ENCODE data around the gene ASTL. TPM values are rescaled to one million over a fixed set of nuclear protein-coding genes. Genes with fewer than 3 reads are reported as not detected.

The ASTL gene
- total RNA-seq, 1 donor from 2014 or later, result not detected

DNA sequence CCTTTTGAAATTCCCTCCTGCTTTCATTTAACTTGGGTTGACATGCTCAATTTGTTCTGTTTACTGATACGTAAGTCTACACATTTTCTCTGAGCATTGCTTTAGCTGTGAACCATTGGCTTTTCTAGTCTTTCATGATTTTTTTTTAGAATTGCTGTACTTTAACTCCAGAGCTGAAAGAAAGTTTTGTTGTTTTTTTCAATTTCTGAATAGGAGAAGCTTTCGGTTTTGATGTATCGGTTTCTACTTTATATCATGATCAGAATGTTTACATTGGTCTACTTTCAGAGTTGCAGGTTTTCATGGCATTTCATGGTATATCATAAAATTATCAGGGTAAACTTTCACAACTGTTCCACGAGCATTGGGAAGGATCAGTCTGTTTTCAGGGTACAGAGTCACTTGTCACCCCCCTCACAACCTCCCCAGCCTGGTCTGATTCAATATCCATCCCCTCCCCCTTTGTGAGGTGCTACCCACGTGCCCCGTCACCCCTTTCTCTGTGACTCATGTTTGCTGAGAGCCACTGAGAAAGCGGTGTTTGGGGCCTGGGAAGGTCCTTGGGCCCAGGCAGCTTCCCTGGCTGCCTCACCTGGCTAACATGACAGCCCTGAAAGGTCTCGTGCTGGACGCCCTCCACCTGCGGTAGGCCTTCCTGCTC is 7.0 kb downstream of the ASTL start:
- peaks cover 6% of the 10 kb centered on the region for H3K27me3 ChIP-seq (ENCODE audit: control insufficient read depth, insufficient read depth, low read length)
- H3K4me3 ChIP-seq (ENCODE audit: low read depth, low read length), result no peak overlapping the region
- no peaks in the 10 kb centered on the region for H3K36me3 ChIP-seq (ENCODE audit: control insufficient read depth, insufficient read depth, low read length)
- FAIRE-seq, result no peak
- no peak for DNase-seq (ENCODE audit: low read depth)
- TF ChIP-seq, protein P1, sequence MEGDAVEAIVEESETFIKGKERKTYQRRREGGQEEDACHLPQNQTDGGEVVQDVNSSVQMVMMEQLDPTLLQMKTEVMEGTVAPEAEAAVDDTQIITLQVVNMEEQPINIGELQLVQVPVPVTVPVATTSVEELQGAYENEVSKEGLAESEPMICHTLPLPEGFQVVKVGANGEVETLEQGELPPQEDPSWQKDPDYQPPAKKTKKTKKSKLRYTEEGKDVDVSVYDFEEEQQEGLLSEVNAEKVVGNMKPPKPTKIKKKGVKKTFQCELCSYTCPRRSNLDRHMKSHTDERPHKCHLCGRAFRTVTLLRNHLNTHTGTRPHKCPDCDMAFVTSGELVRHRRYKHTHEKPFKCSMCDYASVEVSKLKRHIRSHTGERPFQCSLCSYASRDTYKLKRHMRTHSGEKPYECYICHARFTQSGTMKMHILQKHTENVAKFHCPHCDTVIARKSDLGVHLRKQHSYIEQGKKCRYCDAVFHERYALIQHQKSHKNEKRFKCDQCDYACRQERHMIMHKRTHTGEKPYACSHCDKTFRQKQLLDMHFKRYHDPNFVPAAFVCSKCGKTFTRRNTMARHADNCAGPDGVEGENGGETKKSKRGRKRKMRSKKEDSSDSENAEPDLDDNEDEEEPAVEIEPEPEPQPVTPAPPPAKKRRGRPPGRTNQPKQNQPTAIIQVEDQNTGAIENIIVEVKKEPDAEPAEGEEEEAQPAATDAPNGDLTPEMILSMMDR (IDR thresholded peaks at IDR 0.05; ENCODE audit: insufficient read depth, low read length, severe bottlenecking), result no peak

DNA sequence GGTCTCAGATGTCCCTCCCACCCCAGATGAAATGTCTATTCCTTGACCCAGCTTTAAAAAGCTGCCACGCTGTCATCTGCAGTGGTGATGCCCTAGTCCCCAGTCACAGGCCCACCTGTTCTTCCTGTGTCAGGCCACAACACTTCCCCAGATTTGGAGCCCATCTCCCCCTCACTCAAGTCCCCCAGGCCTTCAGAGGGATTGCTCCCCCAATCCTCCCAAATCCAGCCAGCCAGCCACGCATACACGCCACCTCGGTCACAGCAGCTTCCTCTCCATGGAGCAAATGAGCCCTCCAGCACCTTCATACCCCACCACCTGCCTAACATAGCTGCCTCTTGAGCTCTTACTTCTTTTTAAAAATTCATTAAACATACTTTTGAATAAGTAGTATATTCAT is 7.8 kb downstream of the ASTL start:
- Histone ChIP-seq H3K4me3 (ENCODE audit: low read depth, low read length) (no peak overlapping the region), H3K36me3 (ENCODE audit: control insufficient read depth, insufficient read depth, low read length) (no peaks in the 10 kb centered on the region), H3K27me3 (ENCODE audit: control insufficient read depth, insufficient read depth, low read length) (peaks cover 6% of the 10 kb centered on the region)
- DNase-seq (ENCODE audit: low read depth), result no peak
- TF ChIP-seq, protein P1 (IDR thresholded peaks at IDR 0.05; ENCODE audit: insufficient read depth, low read length, severe bottlenecking), result no peak
- no peak for FAIRE-seq

DNA sequence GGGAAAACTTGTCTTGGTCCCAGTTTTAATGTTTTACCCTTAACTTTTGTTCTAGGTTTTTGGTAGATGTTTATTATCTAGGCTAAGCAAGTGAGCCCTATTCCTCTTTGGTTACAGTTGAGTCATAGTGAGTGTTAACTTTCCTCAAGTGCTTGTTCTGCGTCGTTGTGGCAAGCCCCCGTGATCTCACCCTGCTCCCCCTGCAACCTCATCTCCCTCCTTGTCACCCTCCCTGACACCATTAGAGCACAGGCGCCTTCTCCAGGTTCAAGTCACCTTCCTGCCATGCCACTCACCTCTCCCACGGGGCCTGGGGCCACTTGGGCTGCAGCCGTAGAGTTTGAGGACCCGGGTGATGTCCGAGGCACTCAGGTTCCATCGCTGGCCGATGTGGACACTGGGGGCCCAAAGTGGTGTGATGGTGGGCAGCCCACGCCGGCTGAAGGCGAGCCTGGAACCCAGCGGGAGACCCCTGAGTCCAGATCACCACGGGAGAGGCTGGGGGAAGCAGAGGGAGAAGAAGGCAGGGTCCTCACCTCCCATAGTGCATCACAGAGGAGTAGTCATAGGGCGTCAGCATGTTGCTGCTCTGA is 8.7 kb downstream of the ASTL start:
- H3K36me3 ChIP-seq (ENCODE audit: control insufficient read depth, insufficient read depth, low read length), result no peaks in the 10 kb centered on the region
- DNase-seq (ENCODE audit: low read depth) (no peak), FAIRE-seq (no peak)
- peaks cover 6% of the 10 kb centered on the region for H3K27me3 ChIP-seq (ENCODE audit: control insufficient read depth, insufficient read depth, low read length)
- TF ChIP-seq, protein P1 (IDR thresholded peaks at IDR 0.05; ENCODE audit: insufficient read depth, low read length, severe bottlenecking), result no peak
- H3K4me3 ChIP-seq (ENCODE audit: low read depth, low read length), result no peak overlapping the region

DNA sequence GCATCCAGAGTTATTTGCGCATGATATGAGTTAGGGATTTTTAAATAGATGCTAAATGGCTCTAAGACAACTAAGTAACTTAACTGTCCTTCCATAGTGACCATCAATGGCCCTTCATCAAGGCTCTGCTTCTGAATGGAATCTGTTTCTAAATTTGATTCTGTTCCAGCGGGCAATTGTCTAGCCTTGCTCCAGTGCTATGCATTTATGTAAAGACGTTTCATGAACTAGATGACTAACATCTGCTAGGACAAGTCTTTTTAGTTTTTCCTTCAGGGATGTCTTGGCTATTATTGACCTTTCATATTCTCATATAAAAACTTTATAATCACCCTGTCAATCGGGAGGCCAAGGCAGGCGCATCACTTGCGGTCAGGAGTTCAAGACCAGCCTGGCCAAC is 9.8 kb downstream of the ASTL start:
- DNase-seq (ENCODE audit: low read depth), result no peak
- Histone ChIP-seq H3K36me3 (ENCODE audit: control insufficient read depth, insufficient read depth, low read length) (no peaks in the 10 kb centered on the region), H3K27me3 (ENCODE audit: control insufficient read depth, insufficient read depth, low read length) (peaks cover 3% of the 10 kb centered on the region), H3K4me3 (ENCODE audit: low read depth, low read length) (no peak overlapping the region)
- TF ChIP-seq, protein P1 (IDR thresholded peaks at IDR 0.05; ENCODE audit: insufficient read depth, low read length, severe bottlenecking), result no peak
- FAIRE-seq, result no peak

DNA sequence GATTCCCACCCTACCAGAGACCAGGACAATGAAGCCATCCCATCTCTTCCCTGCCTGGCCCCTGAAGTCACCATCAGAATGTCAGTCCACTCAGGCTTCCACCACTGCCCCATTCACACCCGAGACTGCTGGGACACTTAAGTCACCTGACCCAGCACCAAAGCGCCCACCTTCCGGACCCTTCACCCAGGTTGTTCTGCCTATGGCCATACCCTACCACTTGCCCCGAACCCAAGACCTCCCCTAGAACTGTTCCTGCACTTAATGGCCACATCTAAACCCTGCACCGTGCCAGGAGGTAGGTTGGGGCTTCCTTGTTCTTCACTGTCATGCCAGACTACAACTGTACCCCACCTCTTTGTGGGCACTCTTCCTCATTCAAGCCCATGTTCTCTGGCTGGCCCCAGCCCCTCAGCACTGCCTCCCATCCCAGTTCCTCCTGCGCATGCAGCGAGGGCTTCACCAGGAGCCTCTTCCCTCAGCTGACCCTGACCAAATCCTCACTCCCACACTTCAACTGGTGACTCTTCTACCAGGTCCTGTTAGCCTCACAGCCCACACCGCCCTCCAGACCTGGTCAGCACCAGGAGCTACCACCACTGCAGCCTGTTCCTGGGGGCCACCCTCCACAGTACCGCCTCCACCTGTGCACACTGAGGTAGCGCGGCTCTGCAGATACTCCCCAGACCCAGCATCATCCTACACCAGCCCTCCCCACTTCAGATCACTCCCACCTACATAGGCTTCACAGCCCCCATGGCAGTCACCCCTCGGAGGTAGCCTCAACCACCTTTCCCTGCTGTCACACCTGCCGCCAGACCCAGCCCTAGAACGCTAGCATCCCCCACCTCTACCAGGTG is 13.7 kb downstream of the ASTL start:
- Histone ChIP-seq H3K36me3 (ENCODE audit: control insufficient read depth, insufficient read depth, low read length) (no peaks in the 10 kb centered on the region), H3K27me3 (ENCODE audit: control insufficient read depth, insufficient read depth, low read length) (peaks cover 4% of the 10 kb centered on the region), H3K4me3 (ENCODE audit: low read depth, low read length) (no peak overlapping the region)
- TF ChIP-seq, protein P1 (IDR thresholded peaks at IDR 0.05; ENCODE audit: insufficient read depth, low read length, severe bottlenecking), result no peak
- no peak for FAIRE-seq
- DNase-seq (ENCODE audit: low read depth), result no peak

Data from bronchial epithelial cell (primary cell).